HG03565 (cell line): ENCODE measurements around the gene METTL1.
"Not testable (repeated sequence)": the region's sequence is repeated elsewhere in the genome, so short reads cannot be mapped to it uniquely, and the experiment has no call there.

Experiments used
- ATAC-seq: cut with Tn5 transposase; IDR thresholded peaks from one replicate; pipeline ENCODE4 v1.9.1; 2021; ENCODE audit warnings: mild to moderate bottlenecking, moderate library complexity; ENCODE audit not compliant: unreplicated experiment

METTL1 gene

DNA sequence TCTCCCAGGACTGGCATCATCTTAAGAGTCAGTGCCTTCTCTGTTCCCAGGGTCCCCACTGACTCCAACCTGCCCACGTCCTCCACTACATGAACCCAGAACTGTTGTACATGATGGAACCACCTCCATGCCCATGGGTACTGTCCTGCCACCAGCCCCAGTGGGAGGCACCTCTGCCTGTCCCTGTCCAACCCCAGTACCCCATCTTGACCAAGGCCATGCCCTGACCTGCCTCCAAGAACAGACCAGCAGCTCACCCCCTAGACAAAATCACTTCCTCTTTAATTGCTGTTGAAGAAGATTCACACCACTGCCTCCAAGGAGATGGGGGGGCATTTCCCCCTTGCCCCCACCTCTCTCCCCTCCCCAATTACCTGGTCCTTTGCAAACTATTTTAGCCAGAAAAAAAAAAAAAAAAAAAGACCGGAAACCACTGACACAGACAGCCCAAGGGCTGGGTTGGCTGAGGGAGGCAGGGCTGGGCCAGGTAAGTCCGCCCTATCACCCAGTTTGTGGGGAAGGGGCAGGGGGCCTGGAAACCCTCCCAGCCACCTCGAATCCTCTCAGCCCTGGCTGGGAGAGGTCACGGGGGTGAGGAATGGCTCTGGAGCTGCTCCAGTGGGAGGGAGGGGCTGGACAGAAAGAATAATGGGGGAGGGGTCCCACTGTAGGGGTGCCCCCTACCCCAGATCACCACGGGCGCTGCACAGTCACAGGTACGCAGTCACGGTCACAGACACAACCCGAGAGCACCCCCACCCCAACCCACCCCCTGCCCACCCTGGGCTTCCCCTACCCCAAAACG, 46.8 kb downstream of the METTL1 start:
- ATAC-seq, result no peak

- no peak for ATAC-seq
Measured at GRCh38 chr12:57724003-57724935, 47.6 kb downstream of the METTL1 start.

DNA sequence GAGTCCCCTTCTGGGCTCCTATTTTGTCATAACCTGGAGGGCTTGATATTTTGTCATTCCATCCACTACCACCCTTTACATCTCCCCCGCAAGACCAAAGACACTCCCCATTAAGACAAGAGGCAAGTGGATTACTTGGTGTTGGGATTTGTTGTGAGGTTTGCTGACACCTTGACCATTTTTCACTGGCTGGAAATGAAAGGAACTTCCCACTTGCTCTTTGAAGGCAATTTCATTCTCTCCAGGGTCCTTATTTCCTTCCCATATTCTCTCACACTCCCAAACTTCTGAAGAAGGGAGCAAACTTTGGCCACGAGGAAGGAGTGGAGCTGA, 48.3 kb downstream of the METTL1 start:
- ATAC-seq, result no peak

GRCh38 chr12:57722716-57723629, 48.9 kb downstream of the METTL1 start:
- no peak for ATAC-seq

- ATAC-seq, result not testable (repeated sequence)
Measured at GRCh38 chr12:57721846-57722608, 49.9 kb downstream of the METTL1 start.

DNA sequence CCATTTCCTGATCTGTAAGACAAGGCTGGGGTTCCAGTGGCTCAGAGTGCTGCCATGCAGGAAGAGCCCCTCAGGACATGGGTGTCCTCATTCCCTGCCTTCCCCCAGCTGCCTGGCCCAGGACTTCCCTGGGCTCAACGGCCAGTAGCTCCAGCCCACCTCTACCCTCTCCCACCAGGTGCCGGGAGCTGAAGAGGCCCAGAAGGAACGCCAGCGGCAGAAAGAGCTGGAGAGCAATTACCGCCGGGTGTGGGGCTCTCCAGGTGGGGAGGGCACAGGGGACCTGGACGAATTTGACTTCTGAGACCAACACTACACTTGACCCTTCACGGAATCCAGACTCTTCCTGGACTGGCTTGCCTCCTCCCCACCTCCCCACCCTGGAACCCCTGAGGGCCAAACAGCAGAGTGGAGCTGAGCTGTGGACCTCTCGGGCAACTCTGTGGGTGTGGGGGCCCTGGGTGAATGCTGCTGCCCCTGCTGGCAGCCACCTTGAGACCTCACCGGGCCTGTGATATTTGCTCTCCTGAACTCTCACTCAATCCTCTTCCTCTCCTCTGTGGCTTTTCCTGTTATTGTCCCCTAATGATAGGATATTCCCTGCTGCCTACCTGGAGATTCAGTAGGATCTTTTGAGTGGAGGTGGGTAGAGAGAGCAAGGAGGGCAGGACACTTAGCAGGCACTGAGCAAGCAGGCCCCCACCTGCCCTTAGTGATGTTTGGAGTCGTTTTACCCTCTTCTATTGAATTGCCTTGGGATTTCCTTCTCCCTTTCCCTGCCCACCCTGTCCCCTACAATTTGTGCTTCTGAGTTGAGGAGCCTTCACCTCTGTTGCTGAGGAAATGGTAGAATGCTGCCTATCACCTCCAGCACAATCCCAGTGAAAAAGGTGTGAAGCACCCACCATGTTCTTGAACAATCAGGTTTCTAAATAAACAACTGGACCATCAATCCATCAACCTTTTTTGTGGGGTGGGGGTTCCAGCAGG, 51.0 kb downstream of the METTL1 start:
- no peak for ATAC-seq

GRCh38 chr12:57719777-57720605, 51.9 kb downstream of the METTL1 start:
- no peak for ATAC-seq

DNA sequence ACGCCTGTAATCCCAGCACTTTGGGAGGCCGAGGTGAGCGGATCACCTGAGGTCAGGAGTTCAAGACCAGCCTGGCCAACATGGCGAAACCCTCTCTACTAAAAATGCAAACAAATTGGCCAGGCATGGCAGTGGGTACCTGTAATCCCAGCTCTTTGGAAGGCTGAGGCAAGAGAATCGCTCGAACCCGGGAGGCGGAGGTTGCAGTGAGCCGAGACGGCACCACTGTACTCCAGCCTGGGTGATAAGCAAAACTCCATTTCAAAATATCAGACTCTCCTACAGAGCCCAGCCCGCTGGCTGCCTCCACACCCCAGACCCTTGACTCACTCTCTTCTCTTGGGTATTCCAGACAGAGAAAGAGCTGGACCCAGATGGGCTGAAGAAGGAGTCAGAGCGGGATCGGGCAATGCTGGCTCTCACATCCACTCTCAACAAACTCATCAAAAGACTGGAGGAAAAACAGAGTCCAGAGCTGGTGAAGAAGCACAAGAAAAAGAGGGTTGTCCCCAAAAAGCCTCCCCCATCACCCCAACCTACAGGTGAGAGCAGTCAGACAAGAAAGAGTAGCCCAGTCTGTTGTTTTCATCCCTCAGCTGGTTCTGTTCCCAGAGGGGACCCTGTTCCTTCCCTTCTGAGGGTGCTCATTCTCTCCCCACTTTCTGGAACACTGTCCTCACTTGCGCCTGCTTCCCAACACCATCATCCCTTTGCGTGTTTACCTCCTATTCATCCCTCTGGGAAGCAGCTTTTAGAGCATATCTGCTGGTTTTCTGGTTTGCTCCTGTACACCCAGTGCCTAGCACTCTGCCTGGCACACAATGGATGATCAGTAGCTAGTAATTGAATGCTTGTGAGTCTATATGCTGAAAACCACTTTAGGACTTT, 53.0 kb downstream of the METTL1 start:
- no peak for ATAC-seq
